ENCODE results near the gene CCDC122.
A peak's percentile ranks its signal among the peaks of the same experiment; 100 is the strongest.
"Not testable (repeated sequence)": the region's sequence is repeated elsewhere in the genome, so short reads cannot be mapped to it uniquely, and the experiment has no call there.

The CCDC122 gene

GRCh38 chr13:43876366-43876765, 3.2 kb downstream of the CCDC122 start:
- DNase-seq, result no peak

- peak in 1 of 2 experiments; percentile 21 for DNase-seq
Measured at GRCh38 chr13:43874504-43875092, 4.9 kb downstream of the CCDC122 start.

- no peak for DNase-seq
Measured at GRCh38 chr13:43872181-43872580, 7.4 kb downstream of the CCDC122 start.

GRCh38 chr13:43865892-43866291, 13.6 kb downstream of the CCDC122 start:
- DNase-seq, result no peak

GRCh38 chr13:43864921-43865320, 14.6 kb downstream of the CCDC122 start:
- no peak for DNase-seq

- no peak for DNase-seq
Measured at GRCh38 chr13:43861863-43862262, 17.7 kb downstream of the CCDC122 start.

GRCh38 chr13:43852923-43853404, 26.6 kb downstream of the CCDC122 start:
- no peak for DNase-seq

GRCh38 chr13:43850873-43851272, 28.7 kb downstream of the CCDC122 start:
- DNase-seq, result no peak

GRCh38 chr13:43848001-43848649, 31.4 kb downstream of the CCDC122 start:
- no peak for DNase-seq

- no peak for DNase-seq
Measured at GRCh38 chr13:43846496-43847158, 32.9 kb downstream of the CCDC122 start.

- DNase-seq, result no peak
Measured at GRCh38 chr13:43838909-43839308, 40.6 kb downstream of the CCDC122 start.

- DNase-seq, result no peak
Measured at GRCh38 chr13:43835701-43836100, 43.8 kb downstream of the CCDC122 start.

GRCh38 chr13:43831088-43831487, 48.5 kb downstream of the CCDC122 start:
- DNase-seq, result no peak

GRCh38 chr13:43830497-43830881, 49.1 kb downstream of the CCDC122 start:
- DNase-seq, result no peak

- DNase-seq, result not testable (repeated sequence)
Measured at GRCh38 chr13:43824656-43825055, 54.9 kb downstream of the CCDC122 start.

- no peak for DNase-seq
Measured at GRCh38 chr13:43822969-43823368, 56.6 kb downstream of the CCDC122 start.

GRCh38 chr13:43816401-43816889, 63.1 kb downstream of the CCDC122 start:
- no peak for DNase-seq

GRCh38 chr13:43815204-43815603, 64.3 kb downstream of the CCDC122 start:
- no peak for DNase-seq

- no peak for DNase-seq
Measured at GRCh38 chr13:43808676-43809075, 70.9 kb downstream of the CCDC122 start.

GRCh38 chr13:43805681-43806128, 73.8 kb downstream of the CCDC122 start:
- no peak for DNase-seq

- no peak for DNase-seq
Measured at GRCh38 chr13:43805071-43805468, 74.5 kb downstream of the CCDC122 start.

- peak in 1 of 2 experiments; percentile 47 for DNase-seq
Measured at GRCh38 chr13:43804461-43805070, 75.0 kb downstream of the CCDC122 start.

- DNase-seq, result no peak
Measured at GRCh38 chr13:43802511-43802910, 77.0 kb downstream of the CCDC122 start.

Measured in cerebellar nuclear complex (tissue), 1 donor.